ENCODE data around the gene FGF19. TPM values are rescaled to one million over a fixed set of nuclear protein-coding genes. Genes with fewer than 3 reads are reported as not detected.
A peak's percentile ranks its signal among the peaks of the same experiment; 100 is the strongest.

FGF19 gene
- total RNA-seq, 1 experiment from 2014 or later = 7.4 TPM

GRCh38 chr11:69704508-69705253 lies 859 bp upstream of the FGF19 start:
- H3T11ph ChIP-seq (ENCODE audit: low read length) = no peak overlapping the region
- no peaks in the 10 kb centered on the region for H3K79me1 ChIP-seq (ENCODE audit: insufficient read depth, low read depth, low read length, poor library complexity, severe bottlenecking)
- H3K27me3 Mint-ChIP-seq (ENCODE audit: low read depth) = peaks cover 40% of the 10 kb centered on the region
- H3K14ac ChIP-seq (ENCODE audit: insufficient read depth, low read length) = peak overlapping the region; percentile 45
- peak overlapping the region; percentile 64 for H3K4me2 ChIP-seq (ENCODE audit: insufficient read depth, insufficient read length, low read length)
- no peak overlapping the region for H4K5ac ChIP-seq (ENCODE audit: insufficient read length, low read depth, low read length)
- H2BK12ac ChIP-seq (ENCODE audit: insufficient read length, low read depth, low read length) = no peak overlapping the region
- TF ChIP-seq CTCF (conservative IDR thresholded peaks at IDR 0.05) = peak; percentile 74
- H4K20me1 ChIP-seq (ENCODE audit: control insufficient read depth, insufficient read depth, insufficient read length) = peaks cover 2% of the 10 kb centered on the region
- H3K9me3 ChIP-seq (ENCODE audit: control insufficient read depth, low read depth, low read length) = no peaks in the 10 kb centered on the region
- H3K4me1 ChIP-seq (ENCODE audit: insufficient read depth, low read length) = peaks cover 6% of the 10 kb centered on the region; the same call in 1 of the 2 replicates
- H3K79me2 ChIP-seq (ENCODE audit: insufficient read depth, low read length) = no peaks in the 10 kb centered on the region
- DNase-seq = peak; percentile 94
- H3K9ac ChIP-seq (ENCODE audit: extremely low read depth, insufficient read length, low read length) = no peak overlapping the region
- H2BK20ac ChIP-seq (ENCODE audit: low read depth, low read length, poor library complexity, severe bottlenecking) = no peak overlapping the region
- H3K9me3 Mint-ChIP-seq = no peaks in the 10 kb centered on the region
- no CpG with 5 or more reads among the region's 63 CpGs for WGBS (ENCODE audit: extremely low coverage, insufficient read length, low lambda C conversion rate)
- peak overlapping the region; percentile 80 to 95 for H3K4me3 Mint-ChIP-seq
- peaks cover 37 to 48% of the 10 kb centered on the region in 2 experiments for H3K4me1 Mint-ChIP-seq
- no peak overlapping the region for H2BK15ac ChIP-seq (ENCODE audit: low read depth, low read length)
- H4K91ac ChIP-seq (ENCODE audit: insufficient read length, low read depth, low read length) = no peak overlapping the region
- H2AK5ac ChIP-seq (ENCODE audit: insufficient read length, low read length) = no peak overlapping the region
- peaks cover 22% of the 10 kb centered on the region for H3K23me2 ChIP-seq (ENCODE audit: insufficient read length, low read depth, low read length, poor library complexity, severe bottlenecking)
- no peaks in the 10 kb centered on the region for H3K36me3 Mint-ChIP-seq (ENCODE audit: insufficient read depth in 1 of 3, low read depth in 3 of 3)
- no peak overlapping the region for H2BK5ac ChIP-seq (ENCODE audit: insufficient read length, low read length)
- peak overlapping the region in 1 of 3 experiments; percentile 93; a peak in 1 of 7 replicates for H3K27ac Mint-ChIP-seq
- no peak overlapping the region for H3K23ac ChIP-seq (ENCODE audit: insufficient read length, low read depth, low read length)
- no peak overlapping the region for H3K4ac ChIP-seq (ENCODE audit: low read depth, low read length)
- peak overlapping the region; percentile 45 for H3K18ac ChIP-seq (ENCODE audit: insufficient read length, low read depth, low read length)
- no peak overlapping the region for H2BK120ac ChIP-seq (ENCODE audit: low read depth, low read length, poor library complexity, severe bottlenecking)
- no peak overlapping the region for H3K27ac ChIP-seq (ENCODE audit: insufficient read length, low read depth, low read length)
- H4K8ac ChIP-seq (replicated peaks; ENCODE audit: insufficient read length, low read depth, low read length) = no peak overlapping the region
- no peak overlapping the region for H3K56ac ChIP-seq (ENCODE audit: insufficient read length, low read depth, low read length)
- peaks cover 2% of the 10 kb centered on the region; the same call in 1 of the 2 replicates for H3K27me3 ChIP-seq (ENCODE audit: insufficient read depth, low read length)
- no peak overlapping the region for H2AFZ ChIP-seq (ENCODE audit: low read length)
